Endothelial cell of umbilical vein (primary cell): ENCODE data around the gene ADSL. TPM values are rescaled to one million over a fixed set of nuclear protein-coding genes. Genes with fewer than 3 reads are reported as not detected.

Experiments used
- BruUV-seq: library from RNA; stranded (reverse); fragments of 400-500 nt; replicated peaks from 2 replicates; lab custom pipeline; 2021; lab: Mats Ljungman, UMichigan
- CTCF ChIA-PET: fragments of 300-600, 350-600 bp; sonication (Branson Sonifier 250); formaldehyde crosslinking; loops from one replicate; lab custom pipeline; 2021; ENCODE audit warnings: antibody characterized with exemption, inconsistent platforms; lab: Charles Lee
- POLR2A ChIA-PET: fragments of 300-600, 350-600 bp; sonication (Branson Sonifier 250); formaldehyde crosslinking; loops from one replicate; lab custom pipeline; 2021; ENCODE audit warnings: antibody characterized with exemption, inconsistent platforms; lab: Charles Lee
- DNase-seq: peaks from one replicate; pipeline ENCODE4 v3.0.0-alpha.2; 2011; ENCODE audit warnings: low read depth, low spot score
- FAIRE-seq: peaks from 2 replicates; lab custom pipeline; 2011; peaks lifted over from hg19 to GRCh38; lab: Jason Lieb, UNC
- H2AFZ ChIP-seq: 2 replicates; pipeline ENCODE4 v1.6.0; 2012; ENCODE audit warnings: low read depth, low read length, control low read depth, inconsistent platforms
- H3K27ac ChIP-seq: 2 replicates; pipeline ENCODE4 v1.5.1; 2011; ENCODE audit warnings: low read depth, mild to moderate bottlenecking, control low read depth, low read length, moderate library complexity; ENCODE audit not compliant: insufficient read depth
- H3K27me3 ChIP-seq, 2 experiments: 2 replicates each; pipeline versions ENCODE4 v1.6.0 to v1.6.1; 2011; ENCODE audit warnings: low read length in 2 of 2, mixed read lengths in 1 of 2; ENCODE audit not compliant: control insufficient read depth in 2 of 2, insufficient read depth in 2 of 2
- H3K36me3 ChIP-seq, 2 experiments: 2 replicates in 1 of 2; 3 replicates in 1 of 2; pipeline ENCODE4 v1.5.1; 2011; ENCODE audit warnings: low read length in 2 of 2, mild to moderate bottlenecking in 1 of 2, moderate library complexity in 1 of 2; ENCODE audit not compliant: control insufficient read depth in 2 of 2, insufficient read depth in 2 of 2; ENCODE audit errors: extremely low read depth in 1 of 2
- H3K4me1 ChIP-seq: 3 replicates; pipeline ENCODE4 v1.5.1; 2011; ENCODE audit warnings: mild to moderate bottlenecking, low read length; ENCODE audit not compliant: control insufficient read depth, insufficient read depth; ENCODE audit errors: extremely low read depth
- H3K4me2 ChIP-seq: 2 replicates; pipeline ENCODE4 v1.6.1; 2011; ENCODE audit warnings: low read length, control low read depth, mixed read lengths; ENCODE audit not compliant: insufficient read depth
- H3K4me3 ChIP-seq, 3 experiments: fragments of 200-600 bp in 1 of 3; sonication (generic), shearing (Covaris generic) in 1 of 3; replicated peaks in 1 of 3; 2 replicates each; pipeline ENCODE4 v1.5.1; 2011 to 2016; ENCODE audit warnings: control low read depth in 3 of 3, low read length in 3 of 3, mild to moderate bottlenecking in 2 of 3, inconsistent platforms in 1 of 3, low read depth in 1 of 3, moderate library complexity in 1 of 3; ENCODE audit not compliant: insufficient read depth in 1 of 3
- H3K79me2 ChIP-seq: 2 replicates; pipeline ENCODE4 v1.6.0; 2012; ENCODE audit warnings: low read length, inconsistent platforms; ENCODE audit not compliant: control insufficient read depth, insufficient read depth
- H3K9ac ChIP-seq: replicated peaks from 2 replicates; pipeline ENCODE3; 2011; ENCODE audit warnings: low read length, control low read depth; ENCODE audit not compliant: insufficient read depth; ENCODE audit errors: extremely low read depth
- H3K9me1 ChIP-seq: replicated peaks from 3 replicates; pipeline ENCODE4 v1.6.0; 2011; ENCODE audit warnings: mild to moderate bottlenecking, low read length; ENCODE audit not compliant: control insufficient read depth, insufficient read depth; ENCODE audit errors: extremely low read depth
- H3K9me3 ChIP-seq: replicated peaks from 2 replicates; pipeline ENCODE4 v1.5.1; 2012; ENCODE audit warnings: low read length, inconsistent platforms; ENCODE audit not compliant: control insufficient read depth, insufficient read depth
- H4K20me1 ChIP-seq: replicated peaks from 2 replicates; pipeline ENCODE3; 2011; ENCODE audit warnings: mild to moderate bottlenecking, low read length; ENCODE audit not compliant: control insufficient read depth, insufficient read depth; ENCODE audit errors: extremely low read depth
- EZH2 ChIP-seq: IDR thresholded peaks from 2 replicates; pipeline ENCODE4 v1.6.1; 2012; ENCODE audit warnings: borderline replicate concordance, low read depth, mild to moderate bottlenecking, moderate library complexity, low read length, inconsistent platforms; ENCODE audit not compliant: severe bottlenecking
- FOS ChIP-seq: IDR thresholded peaks from 2 replicates; pipeline ENCODE4 v1.6.1; 2011; ENCODE audit warnings: mild to moderate bottlenecking, low read length, moderate library complexity, borderline replicate concordance; ENCODE audit not compliant: insufficient read depth
- GATA2 ChIP-seq: IDR thresholded peaks from 2 replicates; pipeline ENCODE4 v1.7.0; 2011; ENCODE audit warnings: low read depth, mild to moderate bottlenecking, moderate library complexity, mixed read lengths, low read length; ENCODE audit not compliant: insufficient read length, insufficient read depth
- MAX ChIP-seq: IDR thresholded peaks from 2 replicates; pipeline ENCODE4 v1.6.1; 2011; ENCODE audit not compliant: insufficient read depth, insufficient read length
- POLR2A ChIP-seq: IDR thresholded peaks from 2 replicates; pipeline ENCODE4 v1.6.1; 2012; ENCODE audit warnings: low read depth, mild to moderate bottlenecking, control low read depth, low read length
- POLR2AphosphoS5 ChIP-seq: IDR thresholded peaks from 2 replicates; pipeline ENCODE4 v1.6.1; 2012; ENCODE audit warnings: low read depth, mild to moderate bottlenecking, control low read depth, low read length, moderate library complexity; ENCODE audit not compliant: insufficient read depth
- dilution Hi-C: fragments of 300-500 bp; cut with MboI; formaldehyde crosslinking; loops from one replicate; pipeline ENCODE4 v1.15.0; 2019; ENCODE audit warnings: low sequenced_read_pairs; ENCODE audit not compliant: extremely low pct_ligation_motif_present
- intact Hi-C: fragments of 100-400 bp; cut with micrococcal nuclease; formaldehyde crosslinking; loops from one replicate; pipeline ENCODE4 v1.10.0; 2022
- polyA plus RNA-seq, 4 experiments: library from polyadenylated mRNA; depleted of rRNA in 3 of 4; stranded (reverse) in 3 of 4; unstranded in 1 of 4; fragments of >200 nt; gene quantifications; 2 replicates each; pipeline versions ENCODE4 v1.2.1 to v1.2.3, GENCODE V29; 2011 to 2012; ENCODE audit warnings: missing spikeins in 1 of 4
- total RNA-seq: library from RNA; stranded (reverse); gene quantifications from 2 replicates; pipeline ENCODE4 v1.2.3, GENCODE V29; 2021

Gene ADSL
- total and polyA plus RNA-seq, 2 donors (not counting 3 experiments of a cell fraction or from before 2014, with no cell fraction given) = 103 to 141 TPM

GRCh38 chr22:40407831-40408717, 61.8 kb downstream of the ADSL start:
- Histone ChIP-seq H3K4me2 (no peak overlapping the region), H3K9me1 (no peaks in the 10 kb centered on the region), H4K20me1 (no peaks in the 10 kb centered on the region), H3K27me3 (no peaks in the 10 kb centered on the region), H3K9ac (no peak overlapping the region), H3K4me1 (no peaks in the 10 kb centered on the region), H3K79me2 (no peaks in the 10 kb centered on the region), H2AFZ (no peak overlapping the region), H3K27ac (no peak overlapping the region), H3K4me3 (no peak overlapping the region), H3K9me3 (no peaks in the 10 kb centered on the region), H3K36me3 (peaks cover 4 to 66% of the 10 kb centered on the region in 2 experiments)
- DNase-seq (no peak), FAIRE-seq (no peak)
- BruUV-seq = no TSS peak
- ChIA-PET CTCF (interaction anchor here (3.2 kb wide), 1 partner anchor 29 kb away, joined by 9 read pairs; no protein-coding TSS in a partner anchor), POLR2A (no interaction called here)
- TF ChIP-seq POLR2AphosphoS5 = no peak
- no peak for TF ChIP-seq GATA2
- no peak for TF ChIP-seq FOS
- no peak for TF ChIP-seq MAX
- no peak for TF ChIP-seq POLR2A
- TF ChIP-seq EZH2 = no peak
- intact Hi-C loops (no loop called here), dilution Hi-C loops (no loop called here)
